ENCODE results near the gene CCDC86.

DNA sequence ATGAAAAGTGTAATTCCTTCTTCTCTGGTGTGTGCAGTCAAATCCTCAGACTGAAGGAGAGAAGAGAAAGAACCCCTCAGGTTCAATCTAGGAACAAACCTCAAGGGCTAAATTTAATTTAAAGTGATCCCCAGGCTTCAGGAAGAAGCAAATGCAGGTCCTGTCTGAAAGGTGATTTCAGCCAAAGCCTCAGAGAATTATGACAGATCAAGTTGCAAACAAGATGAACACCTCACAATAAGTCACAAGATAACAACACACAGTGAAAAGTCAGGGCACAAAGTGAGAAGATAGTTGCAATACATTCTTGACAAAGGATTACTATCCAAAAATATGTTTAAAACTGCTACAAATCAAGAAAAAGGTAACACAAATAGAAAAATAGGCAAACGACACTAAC lies 37.2 kb downstream of the CCDC86 start:
- TF ChIP-seq, protein P1, sequence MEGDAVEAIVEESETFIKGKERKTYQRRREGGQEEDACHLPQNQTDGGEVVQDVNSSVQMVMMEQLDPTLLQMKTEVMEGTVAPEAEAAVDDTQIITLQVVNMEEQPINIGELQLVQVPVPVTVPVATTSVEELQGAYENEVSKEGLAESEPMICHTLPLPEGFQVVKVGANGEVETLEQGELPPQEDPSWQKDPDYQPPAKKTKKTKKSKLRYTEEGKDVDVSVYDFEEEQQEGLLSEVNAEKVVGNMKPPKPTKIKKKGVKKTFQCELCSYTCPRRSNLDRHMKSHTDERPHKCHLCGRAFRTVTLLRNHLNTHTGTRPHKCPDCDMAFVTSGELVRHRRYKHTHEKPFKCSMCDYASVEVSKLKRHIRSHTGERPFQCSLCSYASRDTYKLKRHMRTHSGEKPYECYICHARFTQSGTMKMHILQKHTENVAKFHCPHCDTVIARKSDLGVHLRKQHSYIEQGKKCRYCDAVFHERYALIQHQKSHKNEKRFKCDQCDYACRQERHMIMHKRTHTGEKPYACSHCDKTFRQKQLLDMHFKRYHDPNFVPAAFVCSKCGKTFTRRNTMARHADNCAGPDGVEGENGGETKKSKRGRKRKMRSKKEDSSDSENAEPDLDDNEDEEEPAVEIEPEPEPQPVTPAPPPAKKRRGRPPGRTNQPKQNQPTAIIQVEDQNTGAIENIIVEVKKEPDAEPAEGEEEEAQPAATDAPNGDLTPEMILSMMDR (IDR thresholded peaks at IDR 0.05), result no peak
- no peak for TF ChIP-seq POLR2A (IDR thresholded peaks at IDR 0.05)
